ENCODE data around the gene BPIFA2. TPM values are rescaled to one million over a fixed set of nuclear protein-coding genes. Genes with fewer than 3 reads are reported as not detected.

The BPIFA2 gene
- polyA plus RNA-seq, 3 donors, result not detected

DNA sequence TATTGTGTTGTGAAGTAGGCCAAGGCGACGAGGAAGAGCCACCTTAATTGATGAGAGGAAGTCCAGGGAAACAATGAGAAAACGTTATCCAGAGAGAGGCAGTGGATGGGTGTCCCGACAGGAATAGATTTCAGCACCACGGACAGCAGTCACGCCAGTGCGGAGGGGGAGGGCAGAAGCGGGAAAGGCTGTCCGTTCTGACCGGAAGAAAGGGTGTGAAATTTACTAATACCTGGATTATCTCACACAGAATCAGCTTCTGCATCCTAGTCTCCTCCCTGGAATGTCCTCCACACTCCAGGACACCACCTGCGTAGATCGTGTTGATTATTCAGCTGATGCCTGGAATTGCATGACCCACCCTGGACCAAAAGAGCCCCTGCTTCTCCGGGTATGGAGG is 41.8 kb downstream of the BPIFA2 start:
- Mint-ChIP-seq H3K9me3 (no peaks in the 10 kb centered on the region), H3K4me1 (no peaks in the 10 kb centered on the region), H3K27me3 (ENCODE audit: low read depth in 3 of 3) (peaks cover 6 to 8% (median 8%) of the 10 kb centered on the region in 3 donors), H3K36me3 (no peaks in the 10 kb centered on the region), H3K27ac (no peak overlapping the region), H3K4me3 (peak overlapping the region in 1 of 2 donors; percentile 32)
- WGBS (ENCODE audit: insufficient coverage), result 0% methylated on average over 4 of the region's 13 CpGs
- intact Hi-C loops (cut with micrococcal nuclease), result no loop called here
- H2AFZ ChIP-seq (ENCODE audit: insufficient read depth, low read depth, low read length, poor library complexity, severe bottlenecking), result no peak overlapping the region
- TF ChIP-seq, protein P1, sequence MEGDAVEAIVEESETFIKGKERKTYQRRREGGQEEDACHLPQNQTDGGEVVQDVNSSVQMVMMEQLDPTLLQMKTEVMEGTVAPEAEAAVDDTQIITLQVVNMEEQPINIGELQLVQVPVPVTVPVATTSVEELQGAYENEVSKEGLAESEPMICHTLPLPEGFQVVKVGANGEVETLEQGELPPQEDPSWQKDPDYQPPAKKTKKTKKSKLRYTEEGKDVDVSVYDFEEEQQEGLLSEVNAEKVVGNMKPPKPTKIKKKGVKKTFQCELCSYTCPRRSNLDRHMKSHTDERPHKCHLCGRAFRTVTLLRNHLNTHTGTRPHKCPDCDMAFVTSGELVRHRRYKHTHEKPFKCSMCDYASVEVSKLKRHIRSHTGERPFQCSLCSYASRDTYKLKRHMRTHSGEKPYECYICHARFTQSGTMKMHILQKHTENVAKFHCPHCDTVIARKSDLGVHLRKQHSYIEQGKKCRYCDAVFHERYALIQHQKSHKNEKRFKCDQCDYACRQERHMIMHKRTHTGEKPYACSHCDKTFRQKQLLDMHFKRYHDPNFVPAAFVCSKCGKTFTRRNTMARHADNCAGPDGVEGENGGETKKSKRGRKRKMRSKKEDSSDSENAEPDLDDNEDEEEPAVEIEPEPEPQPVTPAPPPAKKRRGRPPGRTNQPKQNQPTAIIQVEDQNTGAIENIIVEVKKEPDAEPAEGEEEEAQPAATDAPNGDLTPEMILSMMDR (IDR thresholded peaks at IDR 0.05), result no peak
- no peak overlapping the region for H3K4me3 ChIP-seq (replicated peaks in 1 of 3; ENCODE audit: low read depth in 2 of 3, low read length in 3 of 3)
- peak; percentile 0 to 14 (median 3) for DNase-seq
- no peak overlapping the region for H3K27ac ChIP-seq (ENCODE audit: low read depth in 1 of 2, low read length in 2 of 2)
- no peaks in the 10 kb centered on the region for H3K79me2 ChIP-seq (ENCODE audit: insufficient read depth, low read length)
- no peaks in the 10 kb centered on the region for H3K9me3 ChIP-seq (replicated peaks in 1 of 2; ENCODE audit: control insufficient read depth in 1 of 2, insufficient read depth in 1 of 2, low read length in 2 of 2)
- H3K36me3 ChIP-seq (replicated peaks in 1 of 2; ENCODE audit: control insufficient read depth in 1 of 2, insufficient read depth in 2 of 2, low read length in 2 of 2), result no peaks in the 10 kb centered on the region
- no peaks in the 10 kb centered on the region for H4K20me1 ChIP-seq (ENCODE audit: insufficient read depth, low read length)
- H3K4me2 ChIP-seq (replicated peaks; ENCODE audit: extremely low read depth, low read length, poor library complexity, severe bottlenecking), result no peak overlapping the region
- H3K4me1 ChIP-seq (ENCODE audit: control insufficient read depth in 1 of 2, insufficient read depth in 2 of 2, low read length in 2 of 2), result no peaks in the 10 kb centered on the region
- H3K9ac ChIP-seq (ENCODE audit: insufficient read depth, low read length, poor library complexity, severe bottlenecking), result no peak overlapping the region
- no peaks in the 10 kb centered on the region for H3K27me3 ChIP-seq (ENCODE audit: control insufficient read depth in 2 of 2, insufficient read depth in 2 of 2, low read length in 2 of 2)

DNA sequence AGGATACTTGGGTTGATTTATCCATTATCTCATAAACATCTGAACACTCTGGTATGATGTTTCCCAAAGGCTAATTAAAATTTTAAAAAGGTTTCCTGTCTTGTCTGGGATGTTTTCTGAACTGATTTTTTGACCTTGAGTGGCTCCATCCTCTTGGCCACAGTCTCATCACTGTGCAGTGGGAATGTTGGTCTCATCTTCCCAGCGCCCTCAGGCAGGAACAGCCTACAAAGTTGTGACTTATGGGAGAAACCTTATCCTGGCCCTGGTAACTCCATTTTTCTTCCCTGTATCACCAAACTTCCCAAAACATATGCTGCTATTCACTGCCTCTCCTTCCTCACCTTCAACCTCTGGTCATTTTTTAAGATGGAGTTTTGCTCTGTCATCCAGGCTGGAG is 42.4 kb downstream of the BPIFA2 start:
- H3K27me3 Mint-ChIP-seq (ENCODE audit: low read depth in 3 of 3), result peaks cover 7 to 10% (median 8%) of the 10 kb centered on the region in 3 donors
- no peak for DNase-seq
- H3K79me2 ChIP-seq (ENCODE audit: insufficient read depth, low read length), result no peaks in the 10 kb centered on the region
- H3K4me1 Mint-ChIP-seq, result no peaks in the 10 kb centered on the region
- no peak overlapping the region for H3K27ac ChIP-seq (ENCODE audit: low read depth in 1 of 2, low read length in 2 of 2)
- H3K4me3 Mint-ChIP-seq, result no peak overlapping the region
- H3K4me1 ChIP-seq (ENCODE audit: control insufficient read depth in 1 of 2, insufficient read depth in 2 of 2, low read length in 2 of 2), result no peaks in the 10 kb centered on the region
- H3K9me3 Mint-ChIP-seq, result no peaks in the 10 kb centered on the region
- H3K9ac ChIP-seq (ENCODE audit: insufficient read depth, low read length, poor library complexity, severe bottlenecking), result no peak overlapping the region
- no peak overlapping the region for H3K27ac Mint-ChIP-seq
- no peak overlapping the region for H3K4me2 ChIP-seq (replicated peaks; ENCODE audit: extremely low read depth, low read length, poor library complexity, severe bottlenecking)
- no peaks in the 10 kb centered on the region for H4K20me1 ChIP-seq (ENCODE audit: insufficient read depth, low read length)
- H3K36me3 ChIP-seq (replicated peaks in 1 of 2; ENCODE audit: control insufficient read depth in 1 of 2, insufficient read depth in 2 of 2, low read length in 2 of 2), result no peaks in the 10 kb centered on the region
- no peak overlapping the region for H2AFZ ChIP-seq (ENCODE audit: insufficient read depth, low read depth, low read length, poor library complexity, severe bottlenecking)
- WGBS (ENCODE audit: insufficient coverage), result 40% methylated on average over 1 of the region's 1 CpG
- H3K9me3 ChIP-seq (replicated peaks in 1 of 2; ENCODE audit: control insufficient read depth in 1 of 2, insufficient read depth in 1 of 2, low read length in 2 of 2), result no peaks in the 10 kb centered on the region
- intact Hi-C loops (cut with micrococcal nuclease), result no loop called here
- TF ChIP-seq, protein P1 (IDR thresholded peaks at IDR 0.05), result no peak
- H3K27me3 ChIP-seq (ENCODE audit: control insufficient read depth in 2 of 2, insufficient read depth in 2 of 2, low read length in 2 of 2), result no peaks in the 10 kb centered on the region
- no peak overlapping the region for H3K4me3 ChIP-seq (replicated peaks in 1 of 3; ENCODE audit: low read depth in 2 of 3, low read length in 3 of 3)
- H3K36me3 Mint-ChIP-seq, result no peaks in the 10 kb centered on the region

Data from CD14-positive monocyte (primary cell).